ENCODE results near the gene MAP6.
A peak's percentile ranks its signal among the peaks of the same experiment; 100 is the strongest.

MAP6 gene

GRCh38 chr11:75566763-75567279 lies 102.0 kb downstream of the MAP6 start:
- DNase-seq (ENCODE audit: low spot score in 2 of 2), result no peak

GRCh38 chr11:75565916-75566762 lies 102.7 kb downstream of the MAP6 start:
- H3K9me3 Mint-ChIP-seq, result no peaks in the 10 kb centered on the region
- H3K4me1 Mint-ChIP-seq, result peaks cover 41% of the 10 kb centered on the region
- H3K36me3 Mint-ChIP-seq (ENCODE audit: insufficient read depth), result peaks cover 9% of the 10 kb centered on the region
- H3K27ac Mint-ChIP-seq (ENCODE audit: low read depth), result peak overlapping the region; percentile 57
- H3K27me3 Mint-ChIP-seq, result no peaks in the 10 kb centered on the region
- DNase-seq (ENCODE audit: low spot score in 2 of 2) (no peak), ATAC-seq (replicated peaks; ENCODE audit: extremely low read depth, poor library complexity, severe bottlenecking) (no peak)
- no peak overlapping the region for H3K4me3 Mint-ChIP-seq

More at GRCh38 chr11:75566763-75567279, 102.0 kb downstream of the MAP6 start:
- Mint-ChIP-seq H3K4me1 (peaks cover 35% of the 10 kb centered on the region), H3K9me3 (no peaks in the 10 kb centered on the region), H3K36me3 (ENCODE audit: insufficient read depth) (peaks cover 11% of the 10 kb centered on the region), H3K4me3 (no peak overlapping the region), H3K27me3 (no peaks in the 10 kb centered on the region), H3K27ac (ENCODE audit: low read depth) (no peak overlapping the region)
- ATAC-seq (replicated peaks; ENCODE audit: extremely low read depth, poor library complexity, severe bottlenecking), result no peak

GRCh38 chr11:75565221-75565814 lies 103.5 kb downstream of the MAP6 start:
- Mint-ChIP-seq H3K9me3 (no peaks in the 10 kb centered on the region), H3K36me3 (ENCODE audit: insufficient read depth) (peaks cover 8% of the 10 kb centered on the region), H3K27me3 (no peaks in the 10 kb centered on the region), H3K4me1 (peaks cover 47% of the 10 kb centered on the region), H3K27ac (ENCODE audit: low read depth) (no peak overlapping the region), H3K4me3 (no peak overlapping the region)
- ATAC-seq (replicated peaks; ENCODE audit: extremely low read depth, poor library complexity, severe bottlenecking) (no peak), DNase-seq (ENCODE audit: low spot score in 2 of 2) (no peak)

DNA sequence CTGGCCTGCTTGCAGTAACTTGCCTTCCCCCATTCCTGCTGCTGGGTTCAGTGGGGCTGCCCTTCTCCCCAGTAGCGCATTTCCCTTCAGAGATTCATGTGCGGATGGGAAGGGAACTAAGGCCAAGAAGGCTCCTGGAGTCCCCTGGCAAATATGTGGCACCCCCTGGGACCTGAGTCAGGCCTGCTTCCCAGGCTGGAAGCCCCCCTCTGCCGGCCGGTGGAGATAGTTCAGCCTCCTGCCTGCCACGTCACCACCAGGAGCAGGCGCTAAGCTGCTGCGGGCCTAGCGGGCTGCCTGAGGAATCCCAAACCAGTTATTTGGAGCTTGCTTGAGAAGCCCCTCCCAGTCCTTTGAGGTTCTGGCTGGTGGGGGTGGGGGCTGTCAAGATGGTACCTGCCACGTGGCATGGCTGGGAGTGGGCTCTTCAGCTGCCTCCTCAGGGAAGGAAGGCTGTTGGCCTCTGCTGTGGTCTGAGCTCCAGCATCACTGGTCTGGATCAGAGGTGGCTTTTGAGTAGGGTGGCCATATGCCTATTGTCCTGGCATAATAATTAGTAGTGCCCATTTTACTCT lies 104.8 kb downstream of the MAP6 start:
- no peak for ATAC-seq (replicated peaks; ENCODE audit: extremely low read depth, poor library complexity, severe bottlenecking)
- H3K36me3 Mint-ChIP-seq (ENCODE audit: insufficient read depth), result peaks cover 8% of the 10 kb centered on the region
- peak overlapping the region; percentile 98 for H3K4me3 Mint-ChIP-seq

GRCh38 chr11:75563501-75563977 lies 105.3 kb downstream of the MAP6 start:
- peak overlapping the region; percentile 98 for H3K4me3 Mint-ChIP-seq
- DNase-seq (ENCODE audit: low spot score in 2 of 2) (no peak), ATAC-seq (replicated peaks; ENCODE audit: extremely low read depth, poor library complexity, severe bottlenecking) (no peak)
- no peaks in the 10 kb centered on the region for H3K9me3 Mint-ChIP-seq
- peaks cover 47% of the 10 kb centered on the region for H3K4me1 Mint-ChIP-seq
- H3K27ac Mint-ChIP-seq (ENCODE audit: low read depth), result peak overlapping the region; percentile 86
- H3K36me3 Mint-ChIP-seq (ENCODE audit: insufficient read depth), result peaks cover 8% of the 10 kb centered on the region
- H3K27me3 Mint-ChIP-seq, result no peaks in the 10 kb centered on the region

More for the DNA sequence above, 104.8 kb downstream of the MAP6 start:
- DNase-seq (ENCODE audit: low spot score in 2 of 2), result no peak
- Mint-ChIP-seq H3K27ac (ENCODE audit: low read depth) (peak overlapping the region; percentile 86), H3K27me3 (no peaks in the 10 kb centered on the region), H3K4me1 (peaks cover 47% of the 10 kb centered on the region), H3K9me3 (no peaks in the 10 kb centered on the region)

DNA sequence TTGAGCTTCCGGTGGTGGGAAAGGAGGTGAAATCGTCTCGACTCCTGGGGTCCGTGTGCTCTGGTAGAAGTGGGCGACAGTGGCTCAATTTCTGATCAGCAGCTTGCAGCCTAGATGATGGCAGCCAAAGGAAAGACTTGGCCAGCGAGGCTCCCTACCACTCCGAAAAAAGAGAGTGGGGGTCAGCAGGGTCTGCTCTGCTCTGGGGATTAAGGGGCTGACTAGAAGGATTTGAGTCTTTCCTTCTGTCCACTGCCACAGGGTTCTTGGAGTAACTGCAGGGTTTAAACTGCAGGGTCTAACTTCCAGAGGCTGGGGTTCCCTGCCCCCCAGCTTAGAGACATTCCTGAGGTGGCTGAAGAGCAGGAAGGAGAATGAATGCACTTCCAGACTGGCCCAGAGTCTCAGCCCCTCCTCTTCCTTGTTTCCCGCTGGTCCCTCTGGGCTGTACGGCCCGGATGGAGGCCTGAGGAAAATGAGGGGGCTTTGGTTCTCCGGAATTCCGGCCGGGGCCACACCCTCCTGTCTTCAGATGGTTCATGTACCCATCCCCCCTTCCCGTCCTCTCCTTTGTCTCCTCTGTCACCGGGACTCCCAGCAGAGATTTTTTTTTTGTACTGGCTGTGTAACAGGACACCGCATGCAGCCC lies 105.9 kb downstream of the MAP6 start:
- Mint-ChIP-seq H3K27me3 (no peaks in the 10 kb centered on the region), H3K9me3 (no peaks in the 10 kb centered on the region), H3K4me3 (peak overlapping the region; percentile 98), H3K27ac (ENCODE audit: low read depth) (peak overlapping the region; percentile 98), H3K36me3 (ENCODE audit: insufficient read depth) (peaks cover 8% of the 10 kb centered on the region), H3K4me1 (peaks cover 47% of the 10 kb centered on the region)
- DNase-seq (ENCODE audit: low spot score in 2 of 2) (no peak), ATAC-seq (replicated peaks; ENCODE audit: extremely low read depth, poor library complexity, severe bottlenecking) (no peak)

DNA sequence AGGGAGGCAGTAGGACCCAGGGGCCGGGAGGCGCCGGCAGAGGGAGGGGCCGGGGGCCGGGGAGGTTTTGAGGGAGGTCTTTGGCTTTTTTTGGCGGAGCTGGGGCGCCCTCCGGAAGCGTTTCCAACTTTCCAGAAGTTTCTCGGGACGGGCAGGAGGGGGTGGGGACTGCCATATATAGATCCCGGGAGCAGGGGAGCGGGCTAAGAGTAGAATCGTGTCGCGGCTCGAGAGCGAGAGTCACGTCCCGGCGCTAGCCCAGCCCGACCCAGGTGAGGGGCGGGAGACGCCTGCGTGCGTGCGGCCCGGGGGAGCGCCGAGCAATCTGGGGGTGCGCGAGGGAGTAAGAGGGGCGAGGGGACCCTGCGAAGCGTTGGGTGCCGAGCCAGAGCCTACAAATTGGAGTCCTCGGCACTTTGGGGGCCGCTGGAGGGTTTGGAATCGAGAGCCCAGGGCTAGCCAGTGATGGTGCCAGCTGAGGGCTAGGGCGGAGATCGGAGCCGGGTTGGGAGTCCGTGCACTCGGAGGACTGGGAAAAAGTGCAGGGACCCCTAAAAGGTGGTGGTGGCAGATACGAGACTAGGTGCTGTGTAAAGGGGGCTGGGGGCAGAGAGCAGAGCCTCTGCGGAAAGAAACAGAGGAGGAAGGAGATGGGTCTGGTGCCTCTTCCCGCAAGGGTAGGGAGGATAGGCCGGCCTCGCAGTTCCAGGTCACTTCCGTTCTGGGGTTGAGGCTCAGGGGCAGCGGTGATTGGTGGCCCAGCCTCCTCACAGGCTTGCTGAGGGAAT lies 106.6 kb downstream of the MAP6 start, which contains the start of gene SERPINH1:
Gene SERPINH1 (plus strand): TSS at position 206 of the 788 bp plus-strand sequence. CDS start 4,097 bp downstream, outside the sequence.
- Mint-ChIP-seq H3K27me3 (no peaks in the 10 kb centered on the region), H3K4me1 (peaks cover 47% of the 10 kb centered on the region), H3K4me3 (peak within 1 kb of the TSS; percentile 98), H3K36me3 (ENCODE audit: insufficient read depth) (peaks cover 7% of the 10 kb centered on the region), H3K27ac (ENCODE audit: low read depth) (peak within 1 kb of the TSS; percentile 98), H3K9me3 (no peaks in the 10 kb centered on the region)
- ATAC-seq (replicated peaks; ENCODE audit: extremely low read depth, poor library complexity, severe bottlenecking) (peak; percentile 78), DNase-seq (ENCODE audit: low spot score in 2 of 2) (peak; percentile 21 to 23)

- Mint-ChIP-seq H3K36me3 (ENCODE audit: insufficient read depth) (peaks cover 7% of the 10 kb centered on the region), H3K4me1 (peaks cover 47% of the 10 kb centered on the region), H3K27me3 (no peaks in the 10 kb centered on the region), H3K4me3 (peak overlapping the region; percentile 98), H3K9me3 (no peaks in the 10 kb centered on the region), H3K27ac (ENCODE audit: low read depth) (peak overlapping the region; percentile 98)
- DNase-seq (ENCODE audit: low spot score in 2 of 2) (no peak), ATAC-seq (replicated peaks; ENCODE audit: extremely low read depth, poor library complexity, severe bottlenecking) (peak; percentile 15)
These were observed 107.3 kb downstream of the MAP6 start for GRCh38 chr11:75561426-75562047.

DNA sequence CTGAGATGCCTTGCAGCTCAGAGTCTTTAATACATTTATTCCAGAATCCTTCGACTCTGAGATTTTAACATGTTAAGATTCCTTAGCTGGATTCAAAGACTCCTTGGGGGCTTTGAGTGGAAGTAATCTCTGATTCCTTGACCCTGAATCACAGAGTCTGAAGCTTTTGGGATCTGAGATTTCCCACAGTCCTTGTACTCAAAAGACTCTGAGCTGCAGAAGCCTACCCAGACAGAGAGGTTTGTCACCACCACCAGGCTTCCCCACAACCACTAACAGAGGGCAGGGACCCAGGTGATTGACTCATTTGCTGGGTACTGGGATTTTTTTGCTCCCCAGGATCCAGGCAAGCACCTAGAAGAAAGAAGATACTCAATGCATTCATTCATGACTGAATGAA lies 108.2 kb downstream of the MAP6 start:
- Mint-ChIP-seq H3K27ac (ENCODE audit: low read depth) (peak overlapping the region; percentile 98), H3K27me3 (no peaks in the 10 kb centered on the region), H3K4me3 (peak overlapping the region; percentile 98), H3K4me1 (peaks cover 43% of the 10 kb centered on the region), H3K36me3 (ENCODE audit: insufficient read depth) (peaks cover 4% of the 10 kb centered on the region), H3K9me3 (no peaks in the 10 kb centered on the region)
- ATAC-seq (replicated peaks; ENCODE audit: extremely low read depth, poor library complexity, severe bottlenecking) (no peak), DNase-seq (ENCODE audit: low spot score in 2 of 2) (no peak)

DNA sequence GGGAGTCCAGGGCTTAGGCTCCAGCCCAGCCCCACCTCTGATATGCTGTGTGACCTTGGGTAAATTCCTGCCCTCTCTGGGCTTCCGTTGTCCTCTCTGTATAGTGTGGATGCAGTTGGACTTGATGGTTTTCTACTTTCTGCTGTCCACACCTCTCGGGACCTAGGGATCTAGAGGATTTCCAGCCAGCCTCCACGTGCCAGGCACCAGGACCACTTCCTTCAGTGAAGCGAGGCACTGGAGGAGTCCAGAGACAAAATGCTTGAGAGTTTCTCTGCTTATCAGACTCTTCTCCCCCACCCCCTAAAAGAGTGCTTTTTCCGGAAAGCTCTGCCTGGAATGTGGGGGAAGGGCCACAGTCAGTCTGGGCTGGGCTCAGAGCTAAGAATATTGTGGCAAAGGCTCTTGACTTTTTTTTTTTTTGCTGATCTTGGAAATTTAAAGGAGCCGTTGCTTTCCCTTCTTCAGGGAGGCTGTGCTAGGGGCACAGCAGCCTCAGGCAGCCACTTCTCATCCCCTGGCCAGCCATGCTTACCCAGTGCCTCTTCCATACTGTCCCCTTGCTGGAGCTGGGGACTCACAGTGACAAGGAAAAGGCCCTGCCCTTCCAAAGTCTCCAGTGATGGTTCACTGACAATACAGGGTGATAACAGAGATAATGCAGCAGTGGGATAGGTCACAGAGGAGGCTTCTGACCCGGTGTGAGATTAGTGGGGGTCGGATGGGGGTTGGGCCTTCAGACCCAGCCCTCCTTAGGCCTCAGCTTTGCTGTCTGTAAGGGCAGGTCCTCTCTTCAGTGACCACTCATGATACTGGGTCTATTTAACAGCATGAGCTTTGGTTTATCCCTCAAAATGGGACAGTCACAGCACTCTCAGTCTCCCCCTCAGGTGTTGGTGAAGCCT lies 109.6 kb downstream of the MAP6 start:
- DNase-seq (ENCODE audit: low spot score in 2 of 2), result no peak

More for the DNA sequence above, 109.6 kb downstream of the MAP6 start:
- Mint-ChIP-seq H3K27ac (ENCODE audit: low read depth) (no peak overlapping the region), H3K9me3 (no peaks in the 10 kb centered on the region), H3K4me3 (no peak overlapping the region), H3K36me3 (ENCODE audit: insufficient read depth) (peaks cover 4% of the 10 kb centered on the region), H3K27me3 (no peaks in the 10 kb centered on the region), H3K4me1 (peaks cover 32% of the 10 kb centered on the region)
- ATAC-seq (replicated peaks; ENCODE audit: extremely low read depth, poor library complexity, severe bottlenecking), result no peak
